Thymus (tissue), 11 donors: ENCODE results near the gene DFFA. TPM values are rescaled to one million over a fixed set of nuclear protein-coding genes. Genes with fewer than 3 reads are reported as not detected.
"Not testable (repeated sequence)": the region's sequence is repeated elsewhere in the genome, so short reads cannot be mapped to it uniquely, and the experiment has no call there.

Experiments used
- DNase-seq, 9 donors: peaks; one replicate each; pipeline ENCODE4 v3.0.0-alpha.2; 2013; ENCODE audit warnings: low spot score in 9 of 9, low read depth in 6 of 9, missing footprints in 1 of 9
- H3K27ac ChIP-seq, 2 donors: one replicate each; pipeline ENCODE4 v1.5.1; 2013; ENCODE audit warnings: control low read depth in 1 of 2, low read depth in 1 of 2, low read length in 1 of 2, mild to moderate bottlenecking in 1 of 2, moderate library complexity in 1 of 2
- H3K27me3 ChIP-seq, 2 donors: one replicate each; pipeline ENCODE4 v1.5.1; 2013; ENCODE audit warnings: low read length in 1 of 2; ENCODE audit not compliant: control insufficient read depth in 2 of 2, insufficient read depth in 1 of 2
- H3K36me3 ChIP-seq, 2 donors: one replicate each; pipeline ENCODE4 v1.5.1; 2013; ENCODE audit warnings: low read length in 1 of 2, mild to moderate bottlenecking in 1 of 2, moderate library complexity in 1 of 2; ENCODE audit not compliant: control insufficient read depth in 2 of 2, insufficient read depth in 2 of 2
- H3K4me1 ChIP-seq, 2 donors: one replicate each; pipeline ENCODE4 v1.5.1; 2013; ENCODE audit warnings: low read length in 2 of 2; ENCODE audit not compliant: control insufficient read depth in 2 of 2, insufficient read depth in 2 of 2
- H3K4me3 ChIP-seq, 2 donors: one replicate each; pipeline ENCODE4 v1.5.1; 2013; ENCODE audit warnings: low read length in 2 of 2, control low read depth in 1 of 2, mild to moderate bottlenecking in 1 of 2
- H3K9me3 ChIP-seq, 2 donors: one replicate each; pipeline ENCODE4 v1.5.1; 2013; ENCODE audit warnings: low read length in 1 of 2, mild to moderate bottlenecking in 1 of 2; ENCODE audit not compliant: control insufficient read depth in 2 of 2, insufficient read depth in 1 of 2
- WGBS: extraction: QIAGEN DNeasy Blood & Tissue Kit; methylation state at CpG from one replicate; pipeline ENCODE4 v1.1.7; 2013; 5-methylcytosine and 5-hydroxymethylcytosine counted together
- polyA plus RNA-seq: library from polyadenylated mRNA; stranded (reverse); fragments of 200-250 nt; gene quantifications from one replicate; pipeline ENCODE4 v1.2.3, GENCODE V29; 2013
- total RNA-seq: library from RNA; stranded (reverse); fragments of 120-200 nt; gene quantifications from one replicate; pipeline ENCODE4 v1.2.4, GENCODE V29; 2013
- donor health status: healthy.

DFFA gene
- total and polyA plus RNA-seq, 2 donors, result 13.1 to 22.3 TPM

- Histone ChIP-seq H3K27ac (peak within 1 kb of the TSS; percentile 75 to 83), H3K9me3 (no peaks in the 10 kb centered on the region), H3K4me3 (peak within 1 kb of the TSS; percentile 73 to 79), H3K4me1 (peaks cover 14 to 30% of the 10 kb centered on the region in 2 donors), H3K36me3 (no peaks in the 10 kb centered on the region), H3K27me3 (no peaks in the 10 kb centered on the region)
- WGBS, result 13% methylated on average over 50 of the region's 50 CpGs
- DNase-seq, result peak in 8 of 9 donors; percentile 56 to 91 (median 74)
Observed at GRCh38 chr1:10474613-10475507, 2.5 kb upstream of the DFFA start, which contains the start of gene PEX14. Gene PEX14 (plus strand): TSS chr1:10474950. CDS start chr1:10474967, 17 bp downstream.

- peaks cover 14 to 30% of the 10 kb centered on the region in 2 donors for H3K4me1 ChIP-seq
- not testable (repeated sequence) for H3K27ac ChIP-seq, H3K36me3 ChIP-seq, DNase-seq, H3K27me3 ChIP-seq, H3K9me3 ChIP-seq
- H3K4me3 ChIP-seq, result peak overlapping the region; percentile 73 to 79
- 93% methylated on average over 10 of the region's 10 CpGs for WGBS
Observed at GRCh38 chr1:10474309-10474612, 1.9 kb upstream of the DFFA start.

- WGBS, result 93% methylated on average over 23 of the region's 23 CpGs
Observed at GRCh38 chr1:10473145-10473765, 926 bp upstream of the DFFA start.

GRCh38 chr1:10471411-10472219 lies 714 bp downstream of the DFFA start:
- Histone ChIP-seq H3K9me3 (no peaks in the 10 kb centered on the region), H3K4me3 (peak overlapping the region; percentile 77 to 81), H3K27me3 (no peaks in the 10 kb centered on the region), H3K4me1 (peaks cover 14 to 28% of the 10 kb centered on the region in 2 donors), H3K27ac (peak overlapping the region; percentile 53 to 82), H3K36me3 (peaks cover 11 to 20% of the 10 kb centered on the region in 2 donors)
- 26% methylated on average over 23 of the region's 23 CpGs for WGBS
- no peak for DNase-seq

More at GRCh38 chr1:10473145-10473765, 926 bp upstream of the DFFA start:
- peak overlapping the region in 1 of 2 donors; percentile 81 for H3K4me3 ChIP-seq
- H3K27ac ChIP-seq, result peak overlapping the region in 1 of 2 donors; percentile 92
- no peak for DNase-seq
- no peaks in the 10 kb centered on the region for H3K9me3 ChIP-seq
- peaks cover 14 to 28% of the 10 kb centered on the region in 2 donors for H3K4me1 ChIP-seq
- no peaks in the 10 kb centered on the region for H3K27me3 ChIP-seq
- peaks cover 6% of the 10 kb centered on the region in 2 donors for H3K36me3 ChIP-seq

- Histone ChIP-seq H3K27ac (no peak overlapping the region), H3K36me3 (peaks cover 16 to 33% of the 10 kb centered on the region in 2 donors), H3K27me3 (no peaks in the 10 kb centered on the region), H3K4me3 (no peak overlapping the region), H3K9me3 (no peaks in the 10 kb centered on the region), H3K4me1 (peaks cover 7 to 18% of the 10 kb centered on the region in 2 donors)
- 99% methylated on average over 4 of the region's 4 CpGs for WGBS
- DNase-seq, result no peak
Observed at GRCh38 chr1:10470043-10470442, 2.3 kb downstream of the DFFA start.

- H3K4me3 ChIP-seq, result no peak overlapping the region
- no peaks in the 10 kb centered on the region for H3K9me3 ChIP-seq
- no peak for DNase-seq
- peaks cover 37 to 52% of the 10 kb centered on the region in 2 donors for H3K36me3 ChIP-seq
- H3K4me1 ChIP-seq, result peaks cover 7 to 8% of the 10 kb centered on the region in 2 donors
- H3K27ac ChIP-seq, result no peak overlapping the region
- H3K27me3 ChIP-seq, result no peaks in the 10 kb centered on the region
- WGBS, result 99% methylated on average over 2 of the region's 2 CpGs
Observed at GRCh38 chr1:10467078-10467477, 5.3 kb downstream of the DFFA start.

GRCh38 chr1:10459184-10459583 lies 13.1 kb downstream of the DFFA start:
- H3K36me3 ChIP-seq, result peaks cover 28 to 36% of the 10 kb centered on the region in 2 donors
- WGBS, result 92% methylated on average over 3 of the region's 3 CpGs
- no peaks in the 10 kb centered on the region for H3K27me3 ChIP-seq
- peaks cover 0 to 6% of the 10 kb centered on the region in 2 donors for H3K4me1 ChIP-seq
- no peak overlapping the region for H3K27ac ChIP-seq
- H3K4me3 ChIP-seq, result no peak overlapping the region
- no peak for DNase-seq
- H3K9me3 ChIP-seq, result peaks cover 1 to 7% of the 10 kb centered on the region in 2 donors

GRCh38 chr1:10457875-10458274 lies 14.5 kb downstream of the DFFA start:
- Histone ChIP-seq H3K27me3 (no peaks in the 10 kb centered on the region), H3K9me3 (peaks cover 1 to 7% of the 10 kb centered on the region in 2 donors), H3K27ac (peak overlapping the region; percentile 1 to 5), H3K4me3 (no peak overlapping the region), H3K4me1 (peaks cover 0 to 6% of the 10 kb centered on the region in 2 donors), H3K36me3 (peaks cover 23 to 28% of the 10 kb centered on the region in 2 donors)
- 93% methylated on average over 9 of the region's 9 CpGs for WGBS
- DNase-seq, result no peak
